WERI-Rb-1 (cell line): Measurements from ENCODE around the gene ALOX12B.
"Not testable (repeated sequence)": the region's sequence is repeated elsewhere in the genome, so short reads cannot be mapped to it uniquely, and the experiment has no call there.

Source experiments
- DNase-seq: peaks from one replicate; pipeline ENCODE4 v3.0.0-alpha.2; 2020
- H3K27ac ChIP-seq: fragments of 250-450 bp; sonication (Bioruptor Pico); 2 replicates; pipeline ENCODE4 v1.5.1; 2020; ENCODE audit warnings: mild to moderate bottlenecking, moderate library complexity
- H3K27me3 ChIP-seq: fragments of 250-450 bp; sonication (Bioruptor Pico); 2 replicates; pipeline ENCODE4 v1.5.1; 2021; ENCODE audit warnings: mild to moderate bottlenecking, low read depth, moderate library complexity; ENCODE audit not compliant: insufficient read depth, severe bottlenecking
- H3K36me3 ChIP-seq: fragments of 250-450 bp; sonication (Bioruptor Pico); 2 replicates; pipeline ENCODE4 v1.5.1; 2020; ENCODE audit warnings: mild to moderate bottlenecking, moderate library complexity
- H3K4me3 ChIP-seq: 2 replicates; pipeline ENCODE4 v1.5.1; 2011; ENCODE audit warnings: low read depth, mild to moderate bottlenecking, control low read depth, low read length
- H3K9me3 ChIP-seq: fragments of 250-450 bp; sonication (Bioruptor Pico); 2 replicates; pipeline ENCODE4 v1.5.1; 2021; ENCODE audit warnings: mild to moderate bottlenecking, moderate library complexity; ENCODE audit not compliant: severe bottlenecking
- CTCF ChIP-seq: IDR thresholded peaks from 2 replicates; pipeline ENCODE4 v1.5.1; 2011; ENCODE audit warnings: low read depth, mild to moderate bottlenecking, control low read depth, inconsistent platforms, low read length

The ALOX12B gene

GRCh38 chr17:8066841-8067775 is 20.4 kb downstream of the ALOX12B start:
- no peak for TF ChIP-seq CTCF
- Histone ChIP-seq H3K27ac (no peak overlapping the region), H3K4me3 (no peak overlapping the region), H3K9me3 (no peaks in the 10 kb centered on the region), H3K36me3 (no peaks in the 10 kb centered on the region), H3K27me3 (no peaks in the 10 kb centered on the region)
- no peak for DNase-seq

- Histone ChIP-seq H3K27ac (no peak overlapping the region), H3K36me3 (no peaks in the 10 kb centered on the region), H3K27me3 (no peaks in the 10 kb centered on the region), H3K4me3 (no peak overlapping the region), H3K9me3 (no peaks in the 10 kb centered on the region)
- no peak for TF ChIP-seq CTCF
- DNase-seq = no peak
These were observed 22.9 kb downstream of the ALOX12B start for GRCh38 chr17:8064561-8065019.

- no peaks in the 10 kb centered on the region for H3K27me3 ChIP-seq
- no peak for TF ChIP-seq CTCF
These were observed 23.6 kb downstream of the ALOX12B start for GRCh38 chr17:8063761-8064534.

GRCh38 chr17:8062807-8063483 is 24.6 kb downstream of the ALOX12B start:
- Histone ChIP-seq H3K27me3 (no peaks in the 10 kb centered on the region), H3K36me3 (no peaks in the 10 kb centered on the region), H3K4me3 (no peak overlapping the region), H3K9me3 (no peaks in the 10 kb centered on the region), H3K27ac (no peak overlapping the region)
- TF ChIP-seq CTCF = no peak
- DNase-seq = no peak

More at GRCh38 chr17:8063761-8064534, 23.6 kb downstream of the ALOX12B start:
- DNase-seq = peak; percentile 36
- Histone ChIP-seq H3K36me3 (no peaks in the 10 kb centered on the region), H3K27ac (no peak overlapping the region), H3K4me3 (no peak overlapping the region), H3K9me3 (no peaks in the 10 kb centered on the region)

GRCh38 chr17:8062435-8062806 is 25.1 kb downstream of the ALOX12B start:
- H3K27me3 ChIP-seq = no peaks in the 10 kb centered on the region
- no peak for TF ChIP-seq CTCF
- no peak overlapping the region for H3K27ac ChIP-seq
- no peak for DNase-seq
- H3K36me3 ChIP-seq = no peaks in the 10 kb centered on the region
- H3K9me3 ChIP-seq = no peaks in the 10 kb centered on the region
- no peak overlapping the region for H3K4me3 ChIP-seq

GRCh38 chr17:8061851-8062250 is 25.7 kb downstream of the ALOX12B start:
- not testable (repeated sequence) for H3K27ac ChIP-seq, H3K4me3 ChIP-seq, H3K27me3 ChIP-seq, DNase-seq, H3K36me3 ChIP-seq, H3K9me3 ChIP-seq
